ENCODE measurements around the gene UBE2R2.
"Not testable (repeated sequence)": the region's sequence is repeated elsewhere in the genome, so short reads cannot be mapped to it uniquely, and the experiment has no call there.

The UBE2R2 gene

GRCh38 chr9:33799928-33800704 lies 16.8 kb upstream of the UBE2R2 start:
- peak; percentile 10 for DNase-seq

DNA sequence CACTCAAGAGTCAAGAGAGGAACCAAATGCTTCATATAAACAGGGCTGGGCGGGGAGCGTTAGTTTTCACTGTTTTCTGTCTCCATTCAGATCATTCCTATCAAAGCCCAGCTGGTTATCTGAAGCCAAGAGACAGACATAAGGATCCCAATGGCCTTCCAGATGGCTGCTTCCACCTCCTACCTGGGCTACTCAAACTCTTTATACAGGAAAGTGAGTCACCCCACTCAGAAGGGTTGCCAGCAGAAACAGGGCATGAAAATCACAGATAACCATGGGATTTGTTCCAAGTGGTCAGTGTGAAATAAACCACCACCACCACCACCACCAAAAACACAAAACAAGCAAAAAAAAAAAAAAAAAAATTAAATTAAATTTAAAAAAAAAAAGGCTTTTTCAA lies 16.1 kb upstream of the UBE2R2 start:
- no peak for DNase-seq

DNA sequence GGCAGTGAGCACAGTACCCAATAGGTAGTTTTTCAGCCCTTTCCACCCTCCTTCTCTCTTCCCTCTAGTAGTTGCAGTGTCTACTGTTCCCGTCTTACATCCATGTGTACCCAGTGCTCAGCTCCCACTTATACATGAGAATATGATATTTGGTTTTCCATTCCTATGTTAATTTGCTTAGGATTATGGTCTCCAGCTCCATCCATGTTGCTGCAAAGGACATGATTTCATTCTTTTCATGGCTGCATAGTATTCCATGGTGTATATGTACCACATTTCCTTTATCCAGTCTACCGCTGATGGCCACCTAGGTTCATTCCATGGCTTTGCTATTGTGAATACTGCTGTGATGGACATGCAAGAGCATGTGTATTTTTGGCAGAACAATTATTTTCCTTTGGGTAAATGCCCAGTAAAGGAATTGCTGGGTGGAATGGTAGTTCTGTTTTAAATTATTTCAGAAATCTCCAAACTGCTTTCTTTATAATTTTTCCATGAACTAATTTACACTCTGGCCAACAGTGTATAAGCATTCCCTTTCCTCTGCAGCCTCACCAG lies 14.9 kb upstream of the UBE2R2 start:
- not testable (repeated sequence) for DNase-seq

DNA sequence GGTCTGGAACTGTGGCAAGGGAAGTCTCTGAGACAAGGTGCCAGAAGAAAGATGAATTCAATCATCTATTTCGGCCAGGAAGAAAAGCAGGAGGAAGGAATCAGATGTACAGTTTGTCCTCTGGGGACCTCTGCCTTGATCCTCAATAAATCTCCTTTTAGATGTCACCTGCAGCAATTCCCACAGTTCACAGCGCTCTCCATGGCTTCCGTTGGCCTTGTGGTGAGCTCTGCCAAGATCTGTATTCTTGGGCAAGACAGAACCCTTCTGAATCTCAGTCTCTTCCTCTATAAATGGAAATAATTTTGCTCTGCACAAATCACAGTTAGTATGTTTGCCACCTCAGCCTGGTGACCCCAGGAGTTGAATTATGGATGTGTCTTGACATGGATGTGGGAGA lies 12.8 kb upstream of the UBE2R2 start:
- not testable (repeated sequence) for DNase-seq

GRCh38 chr9:33807156-33807555 lies 9.8 kb upstream of the UBE2R2 start:
- DNase-seq, result not testable (repeated sequence)

GRCh38 chr9:33808979-33809322 lies 8.0 kb upstream of the UBE2R2 start:
- not testable (repeated sequence) for DNase-seq

GRCh38 chr9:33809506-33809905 lies 7.5 kb upstream of the UBE2R2 start:
- no peak for DNase-seq

- DNase-seq, result peak; percentile 81
Measured at GRCh38 chr9:33813712-33814641, 3.0 kb upstream of the UBE2R2 start.

- no peak for DNase-seq
Measured at GRCh38 chr9:33815781-33816180, 1.2 kb upstream of the UBE2R2 start.

DNA sequence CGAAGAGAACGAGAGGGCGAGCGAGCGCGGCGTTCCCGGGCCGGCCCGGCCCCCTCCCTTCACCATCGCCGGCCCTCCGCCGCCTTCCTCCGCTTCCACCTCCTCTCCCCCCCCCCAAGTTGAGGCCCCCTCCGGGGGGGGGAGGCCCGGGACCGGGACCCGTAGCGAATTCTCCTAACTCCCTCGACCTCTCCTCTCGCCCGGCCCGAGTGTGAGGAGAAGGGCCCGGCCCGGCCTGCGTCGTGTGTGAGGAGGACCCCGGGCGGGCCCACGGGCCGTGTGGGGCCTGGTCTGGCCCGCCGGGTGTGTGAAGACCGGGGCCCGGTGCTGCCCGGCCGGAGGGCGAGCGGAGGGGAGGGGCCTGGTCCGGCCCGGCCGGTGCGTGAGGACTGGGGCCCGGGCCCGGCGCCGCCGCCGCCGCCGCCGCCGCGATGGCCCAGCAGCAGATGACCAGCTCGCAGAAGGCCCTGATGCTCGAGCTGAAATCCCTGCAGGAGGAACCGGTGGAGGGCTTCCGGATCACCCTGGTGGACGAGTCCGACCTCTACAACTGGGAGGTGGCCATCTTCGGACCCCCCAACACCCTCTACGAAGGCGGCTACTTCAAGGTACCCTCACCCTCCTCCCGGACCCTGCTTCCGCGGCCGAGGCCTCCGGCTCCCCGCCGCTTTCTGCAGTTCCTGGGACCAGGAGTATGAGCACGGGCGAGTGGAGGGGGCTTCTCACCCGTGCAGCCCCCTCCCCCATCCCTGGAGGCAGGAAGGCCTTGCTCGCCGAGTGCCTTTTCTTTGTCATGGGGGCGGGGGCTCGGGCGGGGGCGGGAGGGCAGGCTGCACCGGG lies 587 bp downstream of the UBE2R2 start:
- peak; percentile 74 for DNase-seq

DNA sequence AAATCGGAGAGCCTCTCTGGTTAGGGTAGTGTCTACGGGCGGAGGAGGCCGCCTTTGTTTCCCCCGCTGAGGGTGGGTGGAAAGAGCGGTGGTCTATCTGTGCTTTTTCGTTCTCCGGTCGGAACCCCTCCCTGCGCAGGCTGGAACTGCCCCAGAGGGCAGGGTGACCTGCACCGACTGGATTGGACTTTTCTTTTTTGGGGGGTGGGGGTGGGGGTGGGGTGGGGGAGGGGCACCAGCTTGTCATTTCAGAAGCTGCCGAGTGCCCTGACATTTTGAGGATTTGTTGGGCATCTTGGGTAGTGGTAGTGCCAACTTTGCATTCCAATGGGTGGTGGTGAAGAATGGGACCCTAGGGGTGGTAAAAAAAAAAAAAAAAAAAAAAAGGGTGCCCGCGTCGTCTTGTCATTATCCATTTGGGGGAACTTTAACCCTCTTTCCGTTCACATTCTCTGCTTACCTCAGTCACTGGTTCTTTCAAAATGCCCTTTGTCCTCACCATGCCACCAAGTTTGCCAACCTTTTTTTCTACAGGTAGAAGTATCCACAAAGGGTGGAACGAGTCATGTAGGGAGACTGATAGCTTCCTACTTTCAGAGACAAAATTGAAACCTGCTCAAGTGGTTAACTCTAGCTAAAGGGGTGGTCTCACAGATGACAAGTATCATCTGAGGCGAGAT lies 1.3 kb downstream of the UBE2R2 start:
- no peak for DNase-seq

GRCh38 chr9:33818847-33819500 lies 2.0 kb downstream of the UBE2R2 start:
- DNase-seq, result peak; percentile 46

DNA sequence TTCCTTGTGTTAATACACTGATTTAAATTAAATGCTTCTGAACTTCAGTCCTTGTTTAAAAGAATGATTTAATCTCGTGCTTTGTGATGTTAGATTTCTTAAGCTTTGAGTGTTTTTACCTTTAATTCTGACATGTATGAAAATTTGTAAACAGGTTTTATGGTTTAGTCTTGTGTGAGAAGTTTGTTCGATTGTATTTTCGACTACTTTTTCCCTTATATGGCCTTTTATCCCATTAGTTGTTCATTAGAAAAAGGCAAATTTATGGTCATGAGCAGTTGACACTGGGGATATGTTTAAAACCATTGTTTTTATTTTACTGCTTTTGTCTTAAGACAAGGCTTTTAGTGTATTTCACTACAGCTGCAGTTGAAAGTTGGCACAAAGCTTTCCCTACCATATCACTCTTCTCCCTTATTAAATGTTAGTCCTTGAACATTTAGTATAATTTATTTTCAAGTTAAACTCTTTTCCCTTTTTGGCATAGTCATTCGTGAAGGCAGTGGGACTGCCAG lies 3.3 kb downstream of the UBE2R2 start:
- no peak for DNase-seq

DNA sequence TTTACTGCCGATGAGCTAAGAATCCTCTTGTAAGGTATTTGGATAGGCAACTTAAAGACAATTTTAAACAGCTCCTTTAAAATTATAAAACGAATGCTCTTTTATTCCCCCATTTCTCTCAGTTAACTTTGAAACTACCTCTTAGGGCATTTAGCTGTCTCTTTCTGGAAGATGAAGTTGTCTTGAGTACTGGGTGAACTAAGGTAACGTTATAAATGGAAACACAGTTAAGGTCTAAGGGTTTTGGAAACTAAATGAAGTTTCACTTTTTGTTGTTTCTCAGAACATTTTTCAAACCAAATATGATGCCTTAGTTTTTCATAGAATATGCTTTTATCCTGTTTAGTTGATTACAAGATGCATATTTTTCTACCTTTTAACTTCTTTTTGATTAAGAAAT lies 6.8 kb downstream of the UBE2R2 start:
- no peak for DNase-seq

GRCh38 chr9:33827285-33827684 lies 10.3 kb downstream of the UBE2R2 start:
- DNase-seq, result not testable (repeated sequence)

- not testable (repeated sequence) for DNase-seq
Measured at GRCh38 chr9:33829641-33830230, 12.8 kb downstream of the UBE2R2 start.

DNA sequence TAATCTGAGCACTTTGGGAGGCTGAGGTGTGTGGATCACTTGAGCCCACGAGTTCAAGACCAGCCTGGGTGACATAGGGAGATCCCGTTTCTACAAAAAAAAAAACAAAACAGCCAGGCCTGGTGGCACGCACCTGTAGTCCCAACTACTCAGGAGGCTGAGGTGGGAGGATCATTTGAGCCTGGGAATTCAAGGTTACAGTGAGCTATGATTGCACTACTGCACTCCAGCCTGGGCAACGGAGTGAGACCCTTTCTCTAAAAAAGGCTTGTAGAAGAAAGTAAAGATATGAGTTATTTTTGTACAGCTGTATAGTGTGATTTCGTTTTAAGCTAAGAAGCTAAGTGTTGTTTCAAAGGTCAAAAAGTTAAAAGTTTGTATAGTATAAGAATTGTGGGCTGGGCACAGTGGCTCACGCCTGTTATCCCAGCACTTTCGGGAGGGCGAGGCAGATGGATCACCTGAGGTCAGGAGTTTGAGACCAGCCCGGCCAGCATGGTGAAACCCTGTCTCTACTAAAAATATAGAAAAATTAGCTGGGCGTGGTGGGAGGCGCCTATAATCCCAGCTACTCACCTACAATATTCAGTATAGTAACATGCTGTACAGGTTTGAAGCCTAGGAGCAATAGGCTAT lies 18.8 kb downstream of the UBE2R2 start:
- DNase-seq, result no peak

GRCh38 chr9:33836261-33836660 lies 19.3 kb downstream of the UBE2R2 start:
- DNase-seq, result peak; percentile 95

GRCh38 chr9:33837138-33837537 lies 20.2 kb downstream of the UBE2R2 start:
- DNase-seq, result no peak

GRCh38 chr9:33840381-33840780 lies 23.4 kb downstream of the UBE2R2 start:
- DNase-seq, result peak; percentile 35

All from fibroblast of skin of right quadriceps (primary cell).